GM18498 (cell line): Measurements from ENCODE around the gene FNIP1.
"Not testable (repeated sequence)": the region's sequence is repeated elsewhere in the genome, so short reads cannot be mapped to it uniquely, and the experiment has no call there.

Experiments
- ATAC-seq: cut with Tn5 transposase; IDR thresholded peaks from one replicate; pipeline ENCODE4 v1.9.1; 2021; ENCODE audit warnings: mild to moderate bottlenecking, moderate library complexity; ENCODE audit not compliant: unreplicated experiment

The FNIP1 gene

GRCh38 chr5:131796793-131797693, at the start of gene FNIP1:
TSS of gene FNIP1 (minus strand) at chr5:131797017. CDS start at chr5:131796921, 96 bp downstream.
- peak; percentile 95 for ATAC-seq

- ATAC-seq, result no peak
Measured at GRCh38 chr5:131846536-131846935, 49.7 kb upstream of the FNIP1 start.

GRCh38 chr5:131845828-131846227, 49.0 kb upstream of the FNIP1 start:
- no peak for ATAC-seq

DNA sequence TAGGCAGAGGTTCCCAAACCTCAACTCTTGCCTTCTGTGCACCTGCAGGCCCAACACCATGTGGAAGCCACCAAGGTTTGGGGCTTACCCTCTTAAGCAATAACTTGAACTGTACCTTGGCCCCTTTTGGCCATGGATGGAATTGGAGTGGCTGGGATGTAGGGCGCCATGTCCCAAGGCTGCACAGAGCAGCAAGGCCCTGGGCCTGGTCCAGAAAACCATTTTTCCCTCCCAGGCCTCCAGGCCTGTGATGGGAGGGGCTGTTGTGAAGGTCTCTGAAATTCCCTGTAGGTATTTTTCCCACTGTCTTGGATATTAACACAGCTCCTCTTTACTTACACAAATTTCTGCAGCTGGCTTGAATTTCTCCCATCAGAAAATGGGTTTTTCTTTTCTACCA, 46.2 kb upstream of the FNIP1 start:
- ATAC-seq, result not testable (repeated sequence)

- not testable (repeated sequence) for ATAC-seq
Measured at GRCh38 chr5:131832702-131833101, 35.9 kb upstream of the FNIP1 start.

- ATAC-seq, result peak; percentile 84
Measured at GRCh38 chr5:131825404-131826013, 28.7 kb upstream of the FNIP1 start.

DNA sequence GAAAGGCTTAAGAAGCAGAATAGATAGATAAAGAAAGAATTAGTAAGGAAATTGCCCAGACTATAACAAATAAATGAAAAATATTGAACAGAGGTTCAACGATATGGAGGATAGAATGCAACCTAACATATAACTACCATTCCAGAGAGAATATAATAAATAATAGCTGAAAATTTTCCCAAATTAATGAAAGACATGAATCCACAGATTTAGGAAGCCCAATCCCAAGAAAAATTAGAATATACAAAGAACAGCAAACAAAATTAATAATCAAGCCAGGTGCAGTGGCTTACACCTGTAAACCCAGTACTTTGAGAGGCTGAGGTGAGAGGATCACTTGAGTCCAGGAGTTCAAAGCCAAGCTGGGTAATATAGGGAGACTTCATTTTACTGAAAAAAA, 27.8 kb upstream of the FNIP1 start:
- ATAC-seq, result no peak

DNA sequence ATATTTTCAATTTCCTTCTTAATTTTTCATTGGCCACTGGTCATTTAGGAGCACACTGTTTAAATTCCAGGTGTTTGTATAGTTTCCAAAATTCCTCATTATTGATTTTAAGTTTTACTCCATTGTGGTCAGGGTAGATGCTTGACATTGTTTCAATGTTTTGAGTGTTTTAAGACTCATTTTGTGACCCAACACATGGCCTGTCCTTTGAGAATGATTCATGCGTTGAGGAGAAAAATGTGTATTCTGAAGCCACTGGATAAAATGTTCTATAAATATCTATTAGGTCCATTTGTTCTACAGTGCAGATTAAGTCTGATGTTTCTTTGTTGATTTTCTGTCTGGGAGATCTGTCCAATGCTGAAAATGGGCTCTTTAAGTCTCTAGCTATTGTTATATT, 24.4 kb upstream of the FNIP1 start:
- no peak for ATAC-seq

DNA sequence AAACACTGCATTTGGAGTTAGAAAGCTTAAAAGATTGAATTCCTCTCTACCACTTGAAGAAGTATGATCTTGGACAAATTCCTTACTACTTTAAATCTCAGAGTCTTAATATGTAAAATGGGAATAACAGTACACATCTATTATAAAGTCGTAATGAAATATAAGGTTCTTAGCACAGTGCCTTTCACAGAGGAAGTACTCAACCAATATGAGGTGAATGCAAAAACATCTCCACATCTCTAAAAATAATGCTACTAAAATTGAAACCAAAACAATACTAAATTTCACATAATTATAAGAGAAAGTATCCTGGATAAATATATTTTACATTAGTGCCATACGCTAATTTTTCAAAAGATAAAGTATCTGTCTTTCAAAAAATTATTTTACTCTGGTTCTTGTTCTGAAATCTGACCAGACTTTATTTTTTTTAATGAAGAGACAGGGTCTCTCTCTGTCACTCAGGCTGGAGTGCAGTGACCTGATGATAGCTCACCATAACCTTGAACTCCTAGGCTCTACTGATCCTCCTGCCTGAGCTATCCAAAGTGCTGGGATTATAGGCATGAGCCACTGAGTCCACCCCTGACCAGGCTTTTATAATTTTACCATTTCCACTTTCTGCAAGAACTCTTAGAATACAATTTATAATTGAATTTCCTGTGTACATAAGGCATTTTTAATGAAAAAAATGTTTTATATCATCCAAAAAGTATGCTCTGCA, 21.3 kb upstream of the FNIP1 start:
- ATAC-seq, result no peak

GRCh38 chr5:131814990-131815389, 18.2 kb upstream of the FNIP1 start:
- ATAC-seq, result no peak

DNA sequence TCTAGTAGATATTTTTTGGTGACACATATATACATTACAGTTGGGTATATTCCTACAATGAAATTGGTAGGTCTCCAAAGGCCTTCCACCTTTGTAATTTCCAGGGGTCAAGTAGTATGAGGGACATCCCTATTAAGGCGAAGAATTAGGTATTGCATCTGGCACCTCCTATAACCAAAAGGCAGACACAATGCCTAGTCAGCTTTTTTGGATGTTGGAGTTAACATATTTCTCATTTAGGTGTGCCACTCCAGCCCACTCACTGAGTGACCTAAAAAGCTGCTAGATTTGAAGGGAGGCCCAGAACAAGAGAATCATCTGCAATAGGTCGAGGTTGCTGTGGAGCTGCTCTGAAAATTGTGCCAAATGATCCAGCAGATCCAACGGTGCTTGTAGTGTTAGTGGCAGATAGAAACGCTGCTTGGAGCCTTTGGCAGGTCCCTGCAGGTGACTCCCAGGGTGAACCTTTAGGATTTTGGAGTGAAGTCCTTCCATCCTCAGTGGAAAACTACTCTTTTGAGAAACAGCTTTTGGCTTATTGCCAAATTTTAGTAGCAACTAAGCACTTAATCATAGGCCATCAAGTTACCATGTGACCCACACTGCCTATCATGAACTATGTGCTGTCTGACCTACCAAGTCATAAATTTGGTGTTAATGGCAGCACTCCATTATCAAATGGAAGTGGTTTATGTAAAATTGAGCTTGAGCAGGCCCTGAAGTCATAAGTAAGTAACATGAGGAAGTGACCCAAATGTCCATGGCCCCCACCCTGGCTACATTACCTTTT, 15.7 kb upstream of the FNIP1 start:
- no peak for ATAC-seq

- peak; percentile 76 for ATAC-seq
Measured at GRCh38 chr5:131810510-131811249, 13.9 kb upstream of the FNIP1 start.

DNA sequence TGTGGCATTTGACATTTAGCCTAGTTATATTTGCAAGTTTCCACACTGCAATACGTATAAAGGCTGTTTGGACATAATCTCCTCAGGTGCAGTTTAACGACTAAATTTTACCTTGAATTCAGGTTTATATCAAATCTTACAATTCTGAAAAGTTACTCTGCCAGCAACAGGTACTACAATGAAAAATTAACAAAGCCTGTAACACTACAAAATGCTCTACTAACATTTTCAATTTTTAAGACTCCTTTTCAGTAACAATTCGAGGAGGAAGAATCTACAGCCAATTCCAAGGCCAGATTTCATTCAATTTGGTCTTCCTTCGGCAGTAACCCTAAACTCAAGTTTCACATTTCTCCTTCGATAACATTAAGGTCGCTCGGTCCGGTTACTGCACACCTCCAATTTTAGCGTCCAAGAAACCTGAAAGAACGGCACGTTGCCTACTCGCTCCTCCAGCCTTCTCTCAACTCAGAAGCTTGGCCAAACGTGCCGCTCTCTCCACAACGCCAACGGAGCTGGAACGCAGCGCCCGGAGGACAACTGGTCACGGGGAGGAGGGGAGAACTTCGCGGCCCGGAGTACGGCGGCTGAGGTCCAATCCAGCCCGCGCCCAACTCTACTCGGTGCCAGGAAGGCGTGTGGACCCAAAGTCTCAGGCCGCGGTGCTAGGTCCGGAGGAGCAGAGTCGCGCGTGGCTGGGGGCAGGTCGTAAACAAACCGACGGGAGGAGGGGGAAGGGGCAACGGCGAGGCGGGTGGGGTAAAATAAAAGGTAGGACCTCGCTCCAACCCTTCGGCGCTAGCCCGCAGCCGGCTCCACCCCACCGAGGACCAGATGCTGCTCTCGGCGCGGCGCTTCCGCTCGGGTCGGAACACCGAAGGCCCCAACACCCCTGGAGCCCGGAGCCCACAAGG, 681 bp downstream of the FNIP1 start:
- ATAC-seq, result peak; percentile 21

DNA sequence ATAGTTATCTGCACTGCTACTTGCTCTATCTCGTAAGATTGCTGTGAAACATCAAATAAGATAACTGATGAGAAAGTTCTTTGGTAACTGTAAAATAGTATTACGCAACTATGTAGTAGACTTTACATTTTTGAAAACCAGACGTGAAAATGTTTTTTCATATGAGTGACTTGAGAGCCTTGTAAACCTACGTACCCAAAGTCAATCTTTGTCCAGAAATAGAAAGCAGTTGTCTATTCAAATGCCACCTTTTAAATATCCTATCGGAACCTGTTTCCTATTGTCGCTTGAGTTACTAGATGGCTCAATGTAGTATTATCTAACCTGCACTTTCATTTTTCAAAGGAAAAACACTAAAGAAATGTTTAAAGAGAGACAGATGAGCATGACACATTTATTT, 1.6 kb downstream of the FNIP1 start:
- no peak for ATAC-seq

DNA sequence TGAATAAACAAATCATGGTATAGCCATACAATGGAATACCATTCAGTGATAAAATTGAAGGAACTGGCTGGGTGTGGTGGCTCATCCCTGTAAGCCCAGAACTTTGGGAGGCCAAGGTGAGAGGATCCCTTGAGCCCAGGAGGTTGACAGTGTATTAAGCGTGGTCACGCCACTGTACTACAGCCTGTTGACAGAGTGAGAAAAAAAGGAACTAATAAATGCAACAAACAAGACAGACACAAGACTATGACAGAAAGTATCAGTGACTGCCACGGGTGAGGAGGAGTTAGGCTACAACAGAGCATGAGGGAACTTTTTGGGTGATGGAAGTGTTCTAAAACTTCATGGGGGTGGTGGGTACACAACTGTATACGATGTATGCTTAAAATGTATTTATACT, 2.2 kb downstream of the FNIP1 start:
- no peak for ATAC-seq

DNA sequence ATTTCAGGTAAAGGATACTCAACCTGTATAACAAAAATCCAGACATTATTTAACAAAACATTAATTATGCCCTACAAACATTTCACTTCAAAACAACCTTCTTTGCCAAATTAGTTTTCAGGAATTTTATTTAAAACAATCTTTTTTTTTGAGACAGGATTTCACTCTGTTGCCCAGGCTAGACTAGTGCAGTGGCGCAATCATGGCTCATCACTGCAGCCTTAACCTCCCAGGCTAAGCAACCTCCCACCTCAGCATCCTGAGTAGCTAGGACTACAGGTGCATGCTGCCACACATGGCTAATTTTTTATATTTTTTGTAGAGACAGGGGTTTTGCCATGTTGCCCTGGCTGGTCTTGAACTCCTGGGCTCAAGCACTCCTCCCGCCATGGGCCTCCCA, 3.9 kb downstream of the FNIP1 start:
- no peak for ATAC-seq

GRCh38 chr5:131791866-131792265, 5.0 kb downstream of the FNIP1 start:
- ATAC-seq, result no peak

DNA sequence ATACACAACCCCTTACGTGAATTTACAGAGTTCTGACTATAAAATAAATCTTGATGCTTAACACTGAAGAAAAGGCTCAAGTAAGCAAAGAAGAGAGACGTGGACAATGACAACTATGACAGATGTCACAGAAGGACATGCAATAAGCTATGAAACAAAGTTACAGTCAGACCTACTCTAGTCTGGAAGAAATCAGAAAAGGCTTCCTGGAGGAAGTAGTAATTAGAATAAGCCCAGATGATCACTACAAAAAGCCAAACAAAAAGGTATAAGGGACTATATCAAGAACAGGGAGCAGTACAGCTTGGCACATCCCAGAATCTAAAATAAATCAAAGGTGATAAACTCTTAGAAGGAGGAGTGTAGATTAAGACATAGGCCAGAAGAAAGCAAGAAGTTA, 6.3 kb downstream of the FNIP1 start:
- no peak for ATAC-seq

DNA sequence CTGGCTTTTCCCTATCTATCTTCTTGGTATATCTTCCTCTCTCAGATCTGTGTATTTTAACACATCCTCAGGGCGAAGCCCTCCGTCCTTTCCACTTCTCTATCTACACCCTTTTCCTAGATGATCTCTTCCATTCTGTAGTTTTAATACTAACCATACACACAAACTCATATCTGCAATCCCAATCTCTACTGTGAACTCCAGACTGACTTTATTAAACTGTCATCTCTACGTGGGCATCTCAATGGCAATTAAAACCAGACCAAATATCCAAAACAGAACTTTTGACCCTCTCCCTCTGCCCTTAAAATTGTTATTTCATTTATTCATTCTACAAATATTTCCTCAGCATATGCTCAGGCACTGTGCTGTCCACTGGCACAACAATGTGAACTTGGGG, 7.1 kb downstream of the FNIP1 start:
- no peak for ATAC-seq
